Chondrocyte (in vitro differentiated cells): ENCODE results near the gene RCSD1. TPM values are rescaled to one million over a fixed set of nuclear protein-coding genes. Genes with fewer than 3 reads are reported as not detected.

Source experiments
- DNase-seq: peaks from one replicate; pipeline ENCODE4 v3.0.0; 2021; ENCODE audit warnings: mixed read lengths, low spot score
- H3K27ac Mint-ChIP-seq: one replicate; pipeline ENCODE4 v1.8.0; 2021; ENCODE audit warnings: mild to moderate bottlenecking, moderate library complexity, mixed read lengths; ENCODE audit not compliant: unreplicated experiment
- H3K27me3 Mint-ChIP-seq: 2 replicates; pipeline ENCODE4 v1.8.0; 2021; ENCODE audit warnings: low read depth, mixed read lengths
- H3K36me3 Mint-ChIP-seq: 2 replicates; pipeline ENCODE4 v1.8.0; 2021; ENCODE audit warnings: low read depth, mixed read lengths
- H3K4me1 Mint-ChIP-seq: 2 replicates; pipeline ENCODE4 v1.8.0; 2021; ENCODE audit warnings: low read depth, mild to moderate bottlenecking, mixed read lengths
- H3K4me3 Mint-ChIP-seq: one replicate; pipeline ENCODE4 v1.8.0; 2021; ENCODE audit warnings: mild to moderate bottlenecking, moderate library complexity, mixed read lengths; ENCODE audit not compliant: unreplicated experiment
- H3K9me3 Mint-ChIP-seq: 2 replicates; pipeline ENCODE4 v1.8.0; 2021; ENCODE audit warnings: low read depth, mixed read lengths
- total RNA-seq: library from RNA; stranded (reverse); gene quantifications from 3 replicates; pipeline ENCODE4 v1.2.1, GENCODE V29; 2021
- TF ChIP-seq, protein P1 (sequence below): fragments of 200-600 bp; sonication (generic); IDR thresholded peaks from 2 replicates; pipeline ENCODE4 v1.5.0; 2021; ENCODE audit warnings: antibody characterized with exemption, mild to moderate bottlenecking, moderate library complexity

RCSD1 gene
- total RNA-seq, 1 donor from 2014 or later: 1.1 TPM

DNA sequence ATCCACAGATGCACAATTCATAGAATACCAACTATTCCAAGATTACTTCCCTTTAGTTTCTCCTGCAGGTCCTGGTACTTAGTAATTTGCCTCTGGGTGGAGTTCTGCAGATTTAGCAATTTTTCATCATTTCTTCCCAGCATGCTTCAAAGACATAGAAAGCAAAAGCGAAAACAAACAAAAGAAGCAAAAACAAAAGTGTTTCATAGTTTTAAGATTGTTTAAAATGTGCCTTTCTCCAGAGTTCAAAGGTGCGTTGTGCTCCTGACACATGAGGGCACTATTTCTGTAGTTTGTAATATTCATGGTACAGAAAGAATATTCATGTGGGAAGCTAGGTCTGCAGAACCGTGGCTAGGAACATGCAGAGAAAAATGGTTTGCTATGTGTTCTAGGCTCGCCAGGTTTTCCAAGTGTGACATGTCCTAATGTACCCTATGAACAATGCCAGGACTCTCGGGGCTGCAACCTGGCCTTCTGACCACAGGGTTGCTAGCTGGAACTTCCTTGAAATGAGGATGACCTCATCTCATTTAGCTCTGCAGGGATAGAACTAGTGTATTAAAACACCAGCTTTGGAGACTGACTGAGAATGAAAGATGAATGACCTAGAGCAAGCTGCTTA, 30.0 kb upstream of the RCSD1 start:
- H3K36me3 Mint-ChIP-seq: peaks cover 2% of the 10 kb centered on the region
- H3K27me3 Mint-ChIP-seq: peaks cover 3% of the 10 kb centered on the region
- TF ChIP-seq, protein P1, sequence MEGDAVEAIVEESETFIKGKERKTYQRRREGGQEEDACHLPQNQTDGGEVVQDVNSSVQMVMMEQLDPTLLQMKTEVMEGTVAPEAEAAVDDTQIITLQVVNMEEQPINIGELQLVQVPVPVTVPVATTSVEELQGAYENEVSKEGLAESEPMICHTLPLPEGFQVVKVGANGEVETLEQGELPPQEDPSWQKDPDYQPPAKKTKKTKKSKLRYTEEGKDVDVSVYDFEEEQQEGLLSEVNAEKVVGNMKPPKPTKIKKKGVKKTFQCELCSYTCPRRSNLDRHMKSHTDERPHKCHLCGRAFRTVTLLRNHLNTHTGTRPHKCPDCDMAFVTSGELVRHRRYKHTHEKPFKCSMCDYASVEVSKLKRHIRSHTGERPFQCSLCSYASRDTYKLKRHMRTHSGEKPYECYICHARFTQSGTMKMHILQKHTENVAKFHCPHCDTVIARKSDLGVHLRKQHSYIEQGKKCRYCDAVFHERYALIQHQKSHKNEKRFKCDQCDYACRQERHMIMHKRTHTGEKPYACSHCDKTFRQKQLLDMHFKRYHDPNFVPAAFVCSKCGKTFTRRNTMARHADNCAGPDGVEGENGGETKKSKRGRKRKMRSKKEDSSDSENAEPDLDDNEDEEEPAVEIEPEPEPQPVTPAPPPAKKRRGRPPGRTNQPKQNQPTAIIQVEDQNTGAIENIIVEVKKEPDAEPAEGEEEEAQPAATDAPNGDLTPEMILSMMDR: peak; percentile 85
- H3K4me1 Mint-ChIP-seq: peaks cover 14% of the 10 kb centered on the region
- no peak overlapping the region for H3K27ac Mint-ChIP-seq
- no peak for DNase-seq
- H3K9me3 Mint-ChIP-seq: peaks cover 3% of the 10 kb centered on the region
- H3K4me3 Mint-ChIP-seq: no peak overlapping the region

DNA sequence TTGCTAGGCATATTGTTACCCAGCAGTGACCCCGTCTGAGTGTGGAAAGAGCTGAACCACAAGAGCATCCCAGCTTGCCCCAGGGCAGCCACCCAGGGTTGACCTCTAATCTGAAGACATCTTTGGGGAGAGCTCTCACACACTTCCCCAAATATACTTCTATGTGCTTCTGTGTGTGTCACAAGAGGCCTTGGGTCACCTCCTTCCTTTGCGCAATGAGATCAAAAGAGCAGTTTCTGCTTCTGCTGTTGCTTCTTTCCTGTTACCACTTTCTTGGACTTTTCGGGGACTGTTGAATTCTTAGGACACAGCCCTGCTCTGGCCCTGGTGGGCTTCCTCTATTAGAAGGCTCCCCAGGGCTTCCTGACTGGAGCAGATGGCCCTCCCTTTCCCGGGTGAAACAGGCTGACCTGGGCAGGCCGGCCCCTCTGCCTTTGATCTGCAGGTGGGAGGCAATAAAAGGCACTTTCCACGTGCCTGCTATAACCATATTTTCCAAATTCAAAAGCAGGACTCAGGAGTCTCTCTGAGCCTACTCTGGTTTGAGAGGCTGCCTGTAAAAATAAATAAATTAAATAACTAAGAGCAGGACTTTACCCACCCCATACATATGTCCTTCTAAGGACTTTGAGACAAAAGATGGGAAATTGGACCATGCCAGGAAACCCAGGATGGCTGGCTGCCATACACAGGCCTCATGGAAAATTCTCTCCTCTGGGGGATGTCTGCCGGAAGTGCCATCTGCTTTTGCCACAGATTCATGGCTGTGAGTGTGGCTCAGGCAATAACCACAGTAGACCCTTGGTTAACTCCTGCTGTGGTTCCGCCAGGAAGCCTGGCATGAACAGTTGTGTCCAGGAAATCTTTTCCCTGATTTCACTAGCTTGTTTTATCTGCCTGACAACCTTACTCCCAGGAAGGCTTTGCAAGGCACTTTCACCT, 28.3 kb upstream of the RCSD1 start:
- TF ChIP-seq, protein P1: no peak
- Mint-ChIP-seq H3K27ac (no peak overlapping the region), H3K4me3 (no peak overlapping the region), H3K27me3 (no peaks in the 10 kb centered on the region), H3K4me1 (peaks cover 14% of the 10 kb centered on the region), H3K9me3 (peaks cover 4% of the 10 kb centered on the region), H3K36me3 (peaks cover 3% of the 10 kb centered on the region)
- DNase-seq: no peak

DNA sequence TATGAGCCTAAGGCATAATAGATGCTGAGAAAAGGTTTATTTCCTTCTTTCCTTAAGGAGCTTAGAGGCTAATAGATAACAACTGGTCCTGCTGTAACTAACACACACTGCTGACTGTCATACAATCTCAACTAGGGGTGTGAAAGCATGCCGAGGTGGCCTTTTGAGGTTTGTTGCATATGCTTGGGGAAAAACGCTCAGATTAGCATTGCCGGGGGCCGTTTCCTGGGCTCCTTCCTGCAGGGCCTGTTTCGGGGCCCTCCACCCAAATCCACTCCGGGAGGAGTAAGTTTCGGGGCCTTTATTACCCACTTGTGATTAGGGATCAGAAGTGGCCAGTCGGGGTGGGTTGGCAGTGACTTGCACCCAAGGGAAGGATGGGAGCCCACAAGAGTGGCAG, 27.2 kb upstream of the RCSD1 start:
- peaks cover 8% of the 10 kb centered on the region for H3K36me3 Mint-ChIP-seq
- H3K9me3 Mint-ChIP-seq: peaks cover 11% of the 10 kb centered on the region
- peaks cover 14% of the 10 kb centered on the region for H3K4me1 Mint-ChIP-seq
- H3K27me3 Mint-ChIP-seq: no peaks in the 10 kb centered on the region
- no peak overlapping the region for H3K27ac Mint-ChIP-seq
- H3K4me3 Mint-ChIP-seq: no peak overlapping the region
- TF ChIP-seq, protein P1: no peak
- DNase-seq: no peak

DNA sequence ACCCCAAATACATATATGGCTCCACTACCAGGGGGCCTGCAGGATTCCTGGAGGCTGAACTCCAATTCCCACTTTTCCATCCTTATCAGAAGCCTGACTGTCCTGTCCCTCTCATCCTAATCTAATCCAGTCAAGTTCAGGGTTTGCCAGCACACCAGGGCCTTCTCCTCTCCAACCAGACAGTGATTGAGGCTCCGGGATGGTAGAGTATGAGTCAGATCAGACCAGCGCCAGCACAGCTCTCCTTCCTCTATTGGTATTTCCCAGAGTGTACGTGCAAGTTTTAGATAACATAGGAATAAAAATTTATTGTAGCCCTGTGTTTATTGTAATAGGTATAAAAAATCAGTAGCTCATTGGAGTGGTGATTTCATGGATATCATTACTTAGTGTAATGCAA, 24.5 kb upstream of the RCSD1 start:
- Mint-ChIP-seq H3K27ac (no peak overlapping the region), H3K27me3 (peaks cover 4% of the 10 kb centered on the region), H3K4me3 (no peak overlapping the region), H3K36me3 (peaks cover 10% of the 10 kb centered on the region), H3K4me1 (peaks cover 13% of the 10 kb centered on the region), H3K9me3 (peaks cover 13% of the 10 kb centered on the region)
- TF ChIP-seq, protein P1: no peak
- DNase-seq: no peak

DNA sequence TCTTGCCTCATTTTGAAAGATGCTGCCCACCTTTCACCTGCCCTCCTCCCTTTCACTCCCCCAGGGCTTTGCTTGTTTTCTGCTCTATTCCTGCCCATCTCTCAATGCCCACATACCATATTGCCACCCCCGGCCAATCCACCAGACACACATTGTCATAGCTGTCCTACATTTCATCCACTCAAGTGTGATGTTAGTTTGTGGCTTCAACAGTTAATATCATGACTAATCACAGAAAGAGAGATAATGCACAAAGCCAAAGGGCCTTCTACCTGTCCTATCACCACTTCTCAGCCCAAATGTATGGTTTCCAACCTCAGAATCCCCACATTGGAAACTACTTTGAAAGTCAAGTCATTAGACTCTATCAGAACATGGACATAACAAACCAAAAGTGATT, 18.0 kb upstream of the RCSD1 start:
- H3K9me3 Mint-ChIP-seq: peaks cover 20% of the 10 kb centered on the region
- no peak overlapping the region for H3K27ac Mint-ChIP-seq
- TF ChIP-seq, protein P1: no peak
- peaks cover 12% of the 10 kb centered on the region for H3K27me3 Mint-ChIP-seq
- H3K4me3 Mint-ChIP-seq: no peak overlapping the region
- peaks cover 8% of the 10 kb centered on the region for H3K36me3 Mint-ChIP-seq
- DNase-seq: no peak
- H3K4me1 Mint-ChIP-seq: peaks cover 8% of the 10 kb centered on the region
